K562 (cell line): Measurements from ENCODE around the gene DIRAS1. TPM values are rescaled to one million over a fixed set of nuclear protein-coding genes. Genes with fewer than 3 reads are reported as not detected.

ENCODE experiments used
- ATAC-seq: fragments of 200-7000 bp; cut with Tn5 transposase; 3 replicates; pipeline ENCODE4 v1.9.1; 2020; ENCODE audit warnings: moderate library complexity
- BruUV-seq: library from RNA; stranded (reverse); fragments of 400-500 nt; replicated peaks from 2 replicates; lab custom pipeline; 2021; lab: Mats Ljungman, UMichigan
- CTCF ChIA-PET: fragments of 300-600 bp; formaldehyde crosslinking; extraction: SDS; loops from one replicate; lab custom pipeline; 2021; ENCODE audit warnings: low intra/inter-chr PET ratio; lab: Yijun Ruan, JAX
- POLR2A ChIA-PET: fragments of 300-600, 350-650 bp; sonication (Branson Sonifier 250); formaldehyde crosslinking; extraction: SDS; loops from one replicate; lab custom pipeline; 2021; ENCODE audit warnings: antibody characterized with exemption, inconsistent platforms; lab: Yijun Ruan, JAX
- DNase-seq, 4 experiments: peaks; one replicate each; pipeline versions ENCODE4 v3.0.0 to v3.0.0-alpha.2; 2011 to 2018; ENCODE audit warnings: low spot score in 3 of 4, mixed read lengths in 3 of 4; ENCODE audit errors: extremely low read depth in 1 of 4
- FAIRE-seq: peaks from 2 replicates; lab custom pipeline; 2011; peaks lifted over from hg19 to GRCh38; lab: Jason Lieb, UNC
- H2AFZ ChIP-seq: 2 replicates; pipeline ENCODE4 v1.6.0; 2011; ENCODE audit warnings: low read depth, low read length, control low read depth, inconsistent platforms
- H3K27ac ChIP-seq: fragments of 200-600 bp; 3 replicates; pipeline ENCODE4 v1.8.0; 2011; ENCODE audit warnings: low read depth, mild to moderate bottlenecking, control low read depth, inconsistent platforms, low read length, moderate library complexity, mixed read lengths; ENCODE audit errors: extremely low read depth
- H3K27me3 ChIP-seq, 2 experiments: fragments of 300-600 bp in 1 of 2; 2 replicates in 1 of 2; 3 replicates in 1 of 2; pipeline versions ENCODE4 v1.6.0 to v1.8.0; 2011; ENCODE audit warnings: inconsistent platforms in 2 of 2, low read length in 2 of 2, mild to moderate bottlenecking in 1 of 2, mixed read lengths in 1 of 2, moderate library complexity in 1 of 2; ENCODE audit not compliant: control insufficient read depth in 2 of 2, insufficient read depth in 2 of 2
- H3K36me3 ChIP-seq: fragments of 300-600 bp; 3 replicates; pipeline ENCODE4 v1.8.0; 2011; ENCODE audit warnings: mild to moderate bottlenecking, low read length, inconsistent platforms; ENCODE audit not compliant: control insufficient read depth, insufficient read depth
- H3K4me1 ChIP-seq, 2 experiments: fragments of 200-600 bp in 1 of 2; replicated peaks in 1 of 2; 2 replicates in 1 of 2; 3 replicates in 1 of 2; pipeline versions ENCODE4 v1.5.1 to v1.8.0; 2011; ENCODE audit warnings: inconsistent platforms in 2 of 2, low read length in 2 of 2, mild to moderate bottlenecking in 1 of 2, mixed read lengths in 1 of 2, moderate library complexity in 1 of 2; ENCODE audit not compliant: control insufficient read depth in 2 of 2, insufficient read depth in 2 of 2
- H3K4me2 ChIP-seq: 2 replicates; pipeline ENCODE4 v1.6.1; 2011; ENCODE audit warnings: low read length, control low read depth, inconsistent platforms, mixed read lengths; ENCODE audit not compliant: insufficient read depth
- H3K4me3 ChIP-seq: fragments of 200-600 bp; sonication (generic), shearing (Covaris generic); 2 replicates; pipeline ENCODE4 v1.5.1; 2016; ENCODE audit warnings: control low read depth, inconsistent platforms
- H3K79me2 ChIP-seq: fragments of 200-600 bp; 3 replicates; pipeline ENCODE4 v1.8.0; 2011; ENCODE audit warnings: low read length, inconsistent platforms; ENCODE audit not compliant: control insufficient read depth, insufficient read depth
- H3K9ac ChIP-seq, 2 experiments: 2 replicates each; pipeline versions ENCODE4 v1.6.0 to v1.6.1; 2011; ENCODE audit warnings: low read depth in 2 of 2, low read length in 2 of 2, control low read depth in 1 of 2, inconsistent platforms in 1 of 2, mild to moderate bottlenecking in 1 of 2, mixed read lengths in 1 of 2; ENCODE audit not compliant: insufficient read depth in 1 of 2
- H3K9me1 ChIP-seq: one replicate; pipeline ENCODE4 v1.6.0; 2011; ENCODE audit warnings: inconsistent platforms, mild to moderate bottlenecking, low read length, moderate library complexity; ENCODE audit not compliant: control insufficient read depth, insufficient read depth
- H3K9me3 ChIP-seq: replicated peaks from 2 replicates; pipeline ENCODE4 v1.5.1; 2011; ENCODE audit warnings: low read depth, low read length, inconsistent platforms; ENCODE audit not compliant: control insufficient read depth, insufficient read depth
- H4K20me1 ChIP-seq: replicated peaks from 2 replicates; pipeline ENCODE4 v1.6.1; 2011; ENCODE audit warnings: low read length, inconsistent platforms, mixed read lengths; ENCODE audit not compliant: control insufficient read depth, insufficient read depth
- COPS2 ChIP-seq: fragments of 450-650 bp; conservative IDR thresholded peaks from 2 replicates; pipeline ENCODE4 v1.6.1; 2016; ENCODE audit warnings: mild to moderate bottlenecking, moderate library complexity
- FOXJ2 ChIP-seq: fragments of 200-800 bp; sonication (Bioruptor generic); IDR thresholded peaks from 2 replicates; pipeline ENCODE4 v1.6.1; 2016; ENCODE audit warnings: missing genetic modification characterization, missing compliant biosample characterization
- HNRNPL ChIP-seq: fragments of 200-400 bp; formaldehyde crosslinking; IDR thresholded peaks from 2 replicates; pipeline ENCODE4 v1.6.1; 2017; ENCODE audit warnings: low read depth, mild to moderate bottlenecking, low read length
- MAFG ChIP-seq: fragments of 450-650 bp; conservative IDR thresholded peaks from 2 replicates; pipeline ENCODE4 v1.6.1; 2016; ENCODE audit warnings: missing genetic modification characterization, missing compliant biosample characterization
- MYBL2 ChIP-seq, 2 experiments: fragments of 450-650 bp in 1 of 2; sonication (generic) in 1 of 2; formaldehyde crosslinking in 1 of 2; IDR thresholded peaks; 2 replicates each; pipeline versions ENCODE4 v1.6.1 to v1.8.1; 2017 to 2022; ENCODE audit warnings: borderline replicate concordance in 1 of 2, inconsistent platforms in 1 of 2, low read depth in 1 of 2, mild to moderate bottlenecking in 1 of 2, missing genetic modification reagents in 1 of 2, moderate library complexity in 1 of 2
- NEUROD1 ChIP-seq: fragments of 150-350 bp; IDR thresholded peaks from 2 replicates; pipeline ENCODE4 v1.6.1; 2014; ENCODE audit warnings: borderline replicate concordance, low read length, low read depth; ENCODE audit not compliant: partially characterized antibody
- SETDB1 ChIP-seq: IDR thresholded peaks from one replicate; pipeline ENCODE4 v1.6.1; 2012; ENCODE audit warnings: low read length, control low read depth, inconsistent platforms
- SMAD2 ChIP-seq: fragments of 150-350 bp; IDR thresholded peaks from 2 replicates; pipeline ENCODE4 v1.6.1; 2014; ENCODE audit warnings: low read depth, mild to moderate bottlenecking, low read length
- TBP ChIP-seq: optimal IDR thresholded peaks from 2 replicates; pipeline ENCODE3; 2011; ENCODE audit warnings: low read depth, low read length, improper control_type of control experiment
- XRCC3 ChIP-seq: fragments of 450-650 bp; IDR thresholded peaks from 2 replicates; pipeline ENCODE4 v1.6.1; 2017; ENCODE audit warnings: mild to moderate bottlenecking, moderate library complexity
- WGBS: fragments of 100-300 bp; shearing (Covaris generic); methylation state at CpG from one replicate; pipeline ENCODE4 v1.1.6; 2016; ENCODE audit warnings: low coverage, mixed read lengths; ENCODE audit not compliant: insufficient coverage; ENCODE audit errors: missing lambda C conversion rate; 5-methylcytosine and 5-hydroxymethylcytosine counted together
- in situ Hi-C: fragments of 300-500 bp; cut with MboI; formaldehyde crosslinking; loops from 4 replicates; pipeline ENCODE4 v1.15.0; 2018; ENCODE audit warnings: inconsistent platforms, mixed read lengths
- intact Hi-C: fragments of 100-400 bp; cut with micrococcal nuclease; formaldehyde crosslinking; loops from 2 replicates; pipeline ENCODE4 v1.14.2; 2022
- polyA plus RNA-seq, 8 experiments: library from polyadenylated mRNA; depleted of rRNA in 4 of 8; stranded (reverse) in 5 of 8; unstranded in 3 of 8; fragments of >200 nt; fragmentation: Nextera tagmentation in 2 of 8; fragmentation: Illumina TruSeq in 1 of 8; extraction: Ambion mirVana in 2 of 8; extraction: Trizol in 1 of 8; gene quantifications; 2 replicates each; pipeline versions ENCODE4 v1.2.1 to v1.2.3, GENCODE V29; 2011 to 2014; ENCODE audit warnings: inconsistent platforms in 1 of 8, missing spikeins in 1 of 8
- total RNA-seq, 7 experiments: library from RNA; depleted of rRNA in 6 of 7; stranded (reverse); fragments of >200 nt in 6 of 7; fragmentation: Illumina TruSeq in 2 of 7; extraction: Trizol in 2 of 7; gene quantifications; 2 replicates each; pipeline versions ENCODE4 v1.2.1 to v1.2.3, GENCODE V29; 2011 to 2021; ENCODE audit warnings: low replicate concordance in 1 of 7
- TF ChIP-seq, protein P1 (sequence below): sonication (generic); formaldehyde crosslinking; IDR thresholded peaks from 2 replicates; pipeline ENCODE4 v1.8.0; 2023; ENCODE audit warnings: mild to moderate bottlenecking, missing genetic modification reagents
- TF ChIP-seq, protein P2 (sequence below): fragments of 450-650 bp; formaldehyde crosslinking; IDR thresholded peaks from 2 replicates; pipeline ENCODE4 v1.4.0; 2020; ENCODE audit warnings: mild to moderate bottlenecking, mixed read lengths

Gene DIRAS1
- total and polyA plus RNA-seq, 9 of the 15 experiments (the other 6 are each of a cell fraction or from before 2014, with no cell fraction given), result 0.11 to 12.0 (median 2.9) TPM

DNA sequence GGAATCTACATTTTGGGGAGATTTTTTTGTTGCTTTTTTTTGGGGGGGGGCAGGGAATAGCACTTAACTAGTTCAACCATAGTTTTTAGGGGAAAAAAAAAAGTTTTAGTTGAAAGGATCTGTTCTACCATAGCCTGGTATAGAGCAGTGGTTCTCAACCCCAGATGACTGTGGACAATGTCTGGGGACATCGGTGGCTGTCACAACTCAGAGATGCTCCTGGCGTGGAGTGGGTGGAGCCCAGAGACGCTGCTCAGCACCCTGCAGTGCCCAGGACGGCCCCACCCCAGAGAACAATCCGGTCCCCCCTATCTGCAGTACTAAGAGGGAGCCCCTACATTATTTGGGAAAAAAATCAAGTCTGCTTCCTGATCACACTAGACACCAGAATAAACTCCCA lies 27.0 kb downstream of the DIRAS1 start:
- H4K20me1 ChIP-seq, result no peaks in the 10 kb centered on the region
- H3K79me2 ChIP-seq, result no peaks in the 10 kb centered on the region
- 0% methylated on average over 5 of the region's 5 CpGs for whole genome bisulfite sequencing
- peaks cover 17 to 72% of the 10 kb centered on the region in 2 experiments; a peak in 4 of 5 replicates for H3K27me3 ChIP-seq
- H3K4me2 ChIP-seq, result no peak overlapping the region
- H3K27ac ChIP-seq, result no peak overlapping the region
- intact Hi-C loops, result no loop called here
- no peaks in the 10 kb centered on the region for H3K9me3 ChIP-seq
- no peak for TF ChIP-seq MAFG (tag)
- TF ChIP-seq MYBL2 (IDR thresholded peaks at IDR 0.05; ENCODE audit: low read depth), result no peak
- no peak for TF ChIP-seq MYBL2 (CRISPR knock-in tag; IDR thresholded peaks at IDR 0.05; ENCODE audit: borderline replicate concordance)
- TF ChIP-seq, protein P1, sequence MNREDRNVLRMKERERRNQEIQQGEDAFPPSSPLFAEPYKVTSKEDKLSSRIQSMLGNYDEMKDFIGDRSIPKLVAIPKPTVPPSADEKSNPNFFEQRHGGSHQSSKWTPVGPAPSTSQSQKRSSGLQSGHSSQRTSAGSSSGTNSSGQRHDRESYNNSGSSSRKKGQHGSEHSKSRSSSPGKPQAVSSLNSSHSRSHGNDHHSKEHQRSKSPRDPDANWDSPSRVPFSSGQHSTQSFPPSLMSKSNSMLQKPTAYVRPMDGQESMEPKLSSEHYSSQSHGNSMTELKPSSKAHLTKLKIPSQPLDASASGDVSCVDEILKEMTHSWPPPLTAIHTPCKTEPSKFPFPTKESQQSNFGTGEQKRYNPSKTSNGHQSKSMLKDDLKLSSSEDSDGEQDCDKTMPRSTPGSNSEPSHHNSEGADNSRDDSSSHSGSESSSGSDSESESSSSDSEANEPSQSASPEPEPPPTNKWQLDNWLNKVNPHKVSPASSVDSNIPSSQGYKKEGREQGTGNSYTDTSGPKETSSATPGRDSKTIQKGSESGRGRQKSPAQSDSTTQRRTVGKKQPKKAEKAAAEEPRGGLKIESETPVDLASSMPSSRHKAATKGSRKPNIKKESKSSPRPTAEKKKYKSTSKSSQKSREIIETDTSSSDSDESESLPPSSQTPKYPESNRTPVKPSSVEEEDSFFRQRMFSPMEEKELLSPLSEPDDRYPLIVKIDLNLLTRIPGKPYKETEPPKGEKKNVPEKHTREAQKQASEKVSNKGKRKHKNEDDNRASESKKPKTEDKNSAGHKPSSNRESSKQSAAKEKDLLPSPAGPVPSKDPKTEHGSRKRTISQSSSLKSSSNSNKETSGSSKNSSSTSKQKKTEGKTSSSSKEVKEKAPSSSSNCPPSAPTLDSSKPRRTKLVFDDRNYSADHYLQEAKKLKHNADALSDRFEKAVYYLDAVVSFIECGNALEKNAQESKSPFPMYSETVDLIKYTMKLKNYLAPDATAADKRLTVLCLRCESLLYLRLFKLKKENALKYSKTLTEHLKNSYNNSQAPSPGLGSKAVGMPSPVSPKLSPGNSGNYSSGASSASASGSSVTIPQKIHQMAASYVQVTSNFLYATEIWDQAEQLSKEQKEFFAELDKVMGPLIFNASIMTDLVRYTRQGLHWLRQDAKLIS, result no peak
- TF ChIP-seq FOXJ2 (tag), result no peak
- TF ChIP-seq HNRNPL, result no peak
- no peak for TF ChIP-seq XRCC3
- no peak for TF ChIP-seq SETDB1
- TF ChIP-seq SMAD2, result no peak
- TF ChIP-seq, protein P2, sequence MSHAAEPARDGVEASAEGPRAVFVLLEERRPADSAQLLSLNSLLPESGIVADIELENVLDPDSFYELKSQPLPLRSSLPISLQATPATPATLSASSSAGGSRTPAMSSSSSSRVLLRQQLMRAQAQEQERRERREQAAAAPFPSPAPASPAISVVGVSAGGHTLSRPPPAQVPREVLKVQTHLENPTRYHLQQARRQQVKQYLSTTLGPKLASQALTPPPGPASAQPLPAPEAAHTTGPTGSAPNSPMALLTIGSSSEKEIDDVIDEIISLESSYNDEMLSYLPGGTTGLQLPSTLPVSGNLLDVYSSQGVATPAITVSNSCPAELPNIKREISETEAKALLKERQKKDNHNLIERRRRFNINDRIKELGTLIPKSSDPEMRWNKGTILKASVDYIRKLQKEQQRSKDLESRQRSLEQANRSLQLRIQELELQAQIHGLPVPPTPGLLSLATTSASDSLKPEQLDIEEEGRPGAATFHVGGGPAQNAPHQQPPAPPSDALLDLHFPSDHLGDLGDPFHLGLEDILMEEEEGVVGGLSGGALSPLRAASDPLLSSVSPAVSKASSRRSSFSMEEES (CRISPR knock-in tag), result no peak
- TF ChIP-seq TBP, result no peak
- TF ChIP-seq COPS2, result no peak
- TF ChIP-seq NEUROD1, result no peak
- no peaks in the 10 kb centered on the region for H3K36me3 ChIP-seq
- CTCF ChIA-PET, result no interaction called here
- POLR2A ChIA-PET, result no interaction called here
- no peak overlapping the region for H2AFZ ChIP-seq
- in situ Hi-C loops, result no loop called here
- H3K4me3 ChIP-seq, result no peak overlapping the region
- no peak for FAIRE-seq
- DNase-seq, result no peak
- no TSS peak for BruUV-seq
- H3K9ac ChIP-seq, result no peak overlapping the region
- peaks cover 0 to 5% of the 10 kb centered on the region in 2 experiments; a peak in 2 of 5 replicates for H3K4me1 ChIP-seq
- ATAC-seq, result no peak
- no peaks in the 10 kb centered on the region for H3K9me1 ChIP-seq
